ENCODE measurements around the gene EPN2.
"Not testable (repeated sequence)": the region's sequence is repeated elsewhere in the genome, so short reads cannot be mapped to it uniquely, and the experiment has no call there.

DNA sequence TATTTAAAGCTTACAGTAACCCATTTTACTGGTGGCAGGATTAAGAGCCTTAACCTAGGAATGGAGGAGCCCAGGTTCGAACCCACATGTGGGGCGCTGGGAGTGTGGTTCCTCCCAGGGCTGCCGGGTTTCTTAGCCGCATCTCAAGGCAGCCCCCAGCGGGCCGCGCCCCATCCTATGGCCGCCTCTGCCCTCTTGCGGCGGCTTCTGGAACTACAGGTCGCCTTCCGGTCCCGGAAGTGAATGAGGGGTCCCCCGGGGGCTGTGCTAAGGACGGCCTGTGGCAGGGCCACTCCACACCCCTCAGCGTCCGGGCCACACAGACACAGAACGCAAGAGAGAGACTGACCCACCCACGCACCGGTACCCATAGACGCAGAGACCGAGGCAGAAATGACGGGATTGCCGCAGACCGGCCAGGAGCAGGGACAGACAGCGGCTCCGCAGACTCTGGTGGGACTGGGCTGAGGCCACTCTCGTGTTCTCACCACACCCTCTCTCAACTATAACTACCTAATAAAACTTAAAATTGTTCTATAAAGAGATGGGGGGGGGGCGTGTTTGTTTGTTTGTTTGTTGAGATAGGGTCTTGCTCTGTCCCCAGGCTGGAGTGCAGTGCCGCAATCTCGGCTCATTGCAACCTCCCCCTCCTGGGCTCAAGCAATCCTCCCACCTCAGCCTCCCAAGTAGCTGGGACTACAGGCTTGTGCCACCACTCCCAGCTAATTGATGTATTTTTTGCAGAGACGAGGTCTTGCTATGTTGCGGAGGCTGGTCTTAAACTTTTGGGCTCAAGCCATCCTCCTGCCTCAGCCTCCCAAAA, 40.6 kb upstream of the EPN2 start:
- TF ChIP-seq EZH2phosphoT487 (conservative IDR thresholded peaks at IDR 0.05; ENCODE audit: low read length): not testable (repeated sequence)
- TF ChIP-seq, protein P1, sequence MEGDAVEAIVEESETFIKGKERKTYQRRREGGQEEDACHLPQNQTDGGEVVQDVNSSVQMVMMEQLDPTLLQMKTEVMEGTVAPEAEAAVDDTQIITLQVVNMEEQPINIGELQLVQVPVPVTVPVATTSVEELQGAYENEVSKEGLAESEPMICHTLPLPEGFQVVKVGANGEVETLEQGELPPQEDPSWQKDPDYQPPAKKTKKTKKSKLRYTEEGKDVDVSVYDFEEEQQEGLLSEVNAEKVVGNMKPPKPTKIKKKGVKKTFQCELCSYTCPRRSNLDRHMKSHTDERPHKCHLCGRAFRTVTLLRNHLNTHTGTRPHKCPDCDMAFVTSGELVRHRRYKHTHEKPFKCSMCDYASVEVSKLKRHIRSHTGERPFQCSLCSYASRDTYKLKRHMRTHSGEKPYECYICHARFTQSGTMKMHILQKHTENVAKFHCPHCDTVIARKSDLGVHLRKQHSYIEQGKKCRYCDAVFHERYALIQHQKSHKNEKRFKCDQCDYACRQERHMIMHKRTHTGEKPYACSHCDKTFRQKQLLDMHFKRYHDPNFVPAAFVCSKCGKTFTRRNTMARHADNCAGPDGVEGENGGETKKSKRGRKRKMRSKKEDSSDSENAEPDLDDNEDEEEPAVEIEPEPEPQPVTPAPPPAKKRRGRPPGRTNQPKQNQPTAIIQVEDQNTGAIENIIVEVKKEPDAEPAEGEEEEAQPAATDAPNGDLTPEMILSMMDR (IDR thresholded peaks at IDR 0.05; ENCODE audit: insufficient read depth, low read length, poor library complexity, severe bottlenecking): not testable (repeated sequence)

All from SU-DHL-6 (cell line).